SK-N-SH (cell line): ENCODE data around the gene CENPF. TPM values are rescaled to one million over a fixed set of nuclear protein-coding genes. Genes with fewer than 3 reads are reported as not detected.
"Not testable (repeated sequence)": the region's sequence is repeated elsewhere in the genome, so short reads cannot be mapped to it uniquely, and the experiment has no call there.

Source experiments
- CTCF ChIA-PET: fragments of 300-600, 350-600 bp; formaldehyde crosslinking; extraction: SDS; loops from one replicate; lab custom pipeline; 2021; lab: Yijun Ruan, JAX
- POLR2A ChIA-PET: fragments of 350-600 bp; sonication (Branson Sonifier 250); formaldehyde crosslinking; extraction: SDS; loops from one replicate; lab custom pipeline; 2020; ENCODE audit warnings: antibody characterized with exemption, inconsistent platforms; lab: Yijun Ruan, JAX
- DNase-seq: peaks from one replicate; pipeline ENCODE4 v3.0.0; 2012
- H2AFZ ChIP-seq: fragments of 200-600 bp; sonication (generic); 2 replicates; pipeline ENCODE4 v1.8.1; 2016; ENCODE audit warnings: antibody characterized with exemption, mild to moderate bottlenecking, low read depth
- H3F3A ChIP-seq: fragments of 200-600 bp; sonication (generic); replicated peaks from 2 replicates; pipeline ENCODE3; 2016; ENCODE audit warnings: antibody characterized with exemption, mild to moderate bottlenecking; ENCODE audit not compliant: insufficient read depth
- H3K27ac ChIP-seq, 2 experiments: fragments of 200-500 bp in 1 of 2; fragments of 200-600 bp in 1 of 2; sonication (Bioruptor generic) in 1 of 2; sonication (generic), shearing (Covaris generic) in 1 of 2; 2 replicates each; pipeline versions ENCODE4 v1.5.1 to v1.6.1; 2014 to 2016; ENCODE audit warnings: low read depth in 2 of 2, inconsistent platforms in 1 of 2, low read length in 1 of 2, mild to moderate bottlenecking in 1 of 2, mixed read lengths in 1 of 2
- H3K27me3 ChIP-seq: fragments of 200-600 bp; sonication (generic), shearing (Covaris generic); 2 replicates; pipeline ENCODE4 v1.6.1; 2016; ENCODE audit warnings: mixed run types; ENCODE audit not compliant: insufficient read depth
- H3K36me3 ChIP-seq, 2 experiments: fragments of 200-500 bp in 1 of 2; fragments of 200-600 bp in 1 of 2; sonication (Bioruptor generic) in 1 of 2; sonication (generic) in 1 of 2; replicated peaks in 1 of 2; 2 replicates each; pipeline versions ENCODE3 to v1.5.1; 2014 to 2016; ENCODE audit warnings: low read length in 1 of 2, mild to moderate bottlenecking in 1 of 2; ENCODE audit not compliant: insufficient read depth in 2 of 2, control insufficient read depth in 1 of 2
- H3K4me1 ChIP-seq, 2 experiments: fragments of 200-500 bp in 1 of 2; fragments of 200-600 bp in 1 of 2; sonication (Bioruptor generic) in 1 of 2; sonication (generic), shearing (Covaris generic) in 1 of 2; 2 replicates each; pipeline versions ENCODE4 v1.5.1 to v1.6.1; 2014 to 2016; ENCODE audit warnings: low read depth in 1 of 2, low read length in 1 of 2, mixed run types in 1 of 2; ENCODE audit not compliant: insufficient read depth in 2 of 2, control insufficient read depth in 1 of 2
- H3K4me2 ChIP-seq: fragments of 200-600 bp; sonication (generic), shearing (Covaris generic); 2 replicates; pipeline ENCODE4 v1.6.1; 2017; ENCODE audit warnings: mixed run types
- H3K4me3 ChIP-seq, 2 experiments: fragments of 200-500 bp in 1 of 2; fragments of 200-600 bp in 1 of 2; sonication (Bioruptor generic) in 1 of 2; sonication (generic), shearing (Covaris generic) in 1 of 2; 2 replicates each; pipeline versions ENCODE4 v1.5.1 to v1.8.1; 2014 to 2016; ENCODE audit warnings: low read depth in 2 of 2, inconsistent platforms in 1 of 2, low read length in 1 of 2, mild to moderate bottlenecking in 1 of 2, mixed read lengths in 1 of 2, moderate library complexity in 1 of 2
- H3K79me2 ChIP-seq: fragments of 200-600 bp; sonication (generic); 2 replicates; pipeline ENCODE4 v1.8.1; 2017; ENCODE audit warnings: mild to moderate bottlenecking; ENCODE audit not compliant: insufficient read depth
- H3K9ac ChIP-seq: fragments of 200-600 bp; sonication (generic); 2 replicates; pipeline ENCODE4 v1.6.1; 2017; ENCODE audit warnings: mixed run types
- H3K9me2 ChIP-seq: fragments of 200-600 bp; sonication (generic); 2 replicates; pipeline ENCODE4 v1.6.1; 2017; ENCODE audit warnings: mixed run types
- H3K9me3 ChIP-seq: fragments of 200-600 bp; sonication (generic); 2 replicates; pipeline ENCODE4 v1.6.1; 2017; ENCODE audit warnings: mixed run types, mild to moderate bottlenecking, moderate library complexity
- H4K20me1 ChIP-seq: fragments of 200-600 bp; sonication (generic); 2 replicates; pipeline ENCODE4 v1.6.1; 2017; ENCODE audit warnings: mild to moderate bottlenecking, mixed run types; ENCODE audit not compliant: insufficient read depth
- CHD2 ChIP-seq: fragments of 150-350 bp; IDR thresholded peaks from 2 replicates; pipeline ENCODE4 v1.6.1; 2018; ENCODE audit warnings: low read length; ENCODE audit not compliant: partially characterized antibody
- ELF1 ChIP-seq: IDR thresholded peaks from 2 replicates; pipeline ENCODE4 v1.4.0; 2012
- FOSL2 ChIP-seq: IDR thresholded peaks from 2 replicates; pipeline ENCODE4 v1.4.0; 2012; ENCODE audit warnings: low read depth, mild to moderate bottlenecking, moderate library complexity, borderline replicate concordance
- FOXJ3 ChIP-seq: sonication (generic); formaldehyde crosslinking; IDR thresholded peaks from 2 replicates; pipeline ENCODE4 v1.5.1; 2020; ENCODE audit warnings: mild to moderate bottlenecking, missing genetic modification reagents
- GABPA ChIP-seq: IDR thresholded peaks from 2 replicates; pipeline ENCODE4 v1.4.0; 2012; ENCODE audit warnings: low read depth, mild to moderate bottlenecking
- POLR2AphosphoS5 ChIP-seq: IDR thresholded peaks from 2 replicates; pipeline ENCODE4 v1.6.1; 2012; ENCODE audit warnings: low read depth, low read length
- SIN3A ChIP-seq: IDR thresholded peaks from 2 replicates; pipeline ENCODE4 v1.6.1; 2012; ENCODE audit warnings: low read depth, mild to moderate bottlenecking, low read length, moderate library complexity, borderline replicate concordance
- SMC3 ChIP-seq: IDR thresholded peaks from 2 replicates; pipeline ENCODE4 v1.6.1; 2012; ENCODE audit warnings: low read depth, low read length, improper control_type of control experiment
- TCF12 ChIP-seq: IDR thresholded peaks from 2 replicates; pipeline ENCODE4 v1.4.0; 2012
- WGBS: methylation state at CpG from one replicate; pipeline ENCODE4 v1.1.6; 2017; ENCODE audit warnings: low lambda C conversion rate; 5-methylcytosine and 5-hydroxymethylcytosine counted together
- polyA plus RNA-seq, 3 experiments: library from polyadenylated mRNA; depleted of rRNA; stranded (reverse); fragments of >200 nt; gene quantifications; 2 replicates each; pipeline ENCODE4 v1.2.3, GENCODE V29; 2012
- TF ChIP-seq, protein P1 (sequence below): fragments of 200-600 bp; sonication (generic); IDR thresholded peaks from 2 replicates; pipeline ENCODE4 v1.6.1; 2017; ENCODE audit warnings: antibody characterized with exemption, mild to moderate bottlenecking, moderate library complexity
- TF ChIP-seq, protein P2 (sequence below): fragments of 150-350 bp; IDR thresholded peaks from 2 replicates; pipeline ENCODE4 v1.6.1; 2017; ENCODE audit warnings: antibody characterized with exemption, low read length, low read depth, borderline replicate concordance
- TF ChIP-seq, protein P3 (sequence below): IDR thresholded peaks from 2 replicates; pipeline ENCODE4 v1.4.0; 2012; ENCODE audit warnings: low read depth
- TF ChIP-seq, protein P4 (sequence below): IDR thresholded peaks from 2 replicates; pipeline ENCODE4; 2012

The CENPF gene
- polyA plus RNA-seq, 1 of the 3 experiments (the other 2 are of a cell fraction): 14.5 TPM

DNA sequence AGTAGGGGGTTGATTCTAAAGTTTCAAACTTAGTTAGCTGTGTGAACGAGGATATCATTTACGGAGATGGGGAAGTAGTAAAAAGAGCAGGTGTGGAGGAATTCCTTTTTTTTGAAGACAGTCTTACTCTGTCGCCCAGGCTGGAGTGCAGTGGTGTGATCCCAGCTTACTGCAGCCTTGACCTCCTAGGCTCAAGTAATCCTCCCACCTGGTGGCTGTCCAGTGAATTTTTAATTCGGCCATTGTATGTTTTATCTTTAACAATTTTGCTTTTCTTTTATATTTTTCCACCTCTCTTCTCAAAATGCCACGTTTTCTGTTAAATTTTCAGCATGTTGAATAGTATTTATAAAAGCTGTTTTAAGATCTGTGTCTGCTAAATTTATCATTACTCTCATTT, 12.3 kb upstream of the CENPF start:
- no peak overlapping the region for H3K27ac ChIP-seq
- H3K4me1 ChIP-seq: no peaks in the 10 kb centered on the region; a peak in 1 of 4 replicates
- no peak overlapping the region for H3K4me2 ChIP-seq
- POLR2A ChIA-PET: no interaction called here
- DNase-seq: no peak
- no peaks in the 10 kb centered on the region for H4K20me1 ChIP-seq
- CTCF ChIA-PET: interaction anchor here (1.1 to 18.6 kb wide), 3 partner anchors 249 to 330 kb away, joined by 3 to 323 read pairs (median 4); no protein-coding TSS in a partner anchor
- no peak overlapping the region for H3K4me3 ChIP-seq
- no peaks in the 10 kb centered on the region for H3K9me3 ChIP-seq
- WGBS: 85% methylated on average over 5 of the region's 5 CpGs
- TF ChIP-seq, protein P1, sequence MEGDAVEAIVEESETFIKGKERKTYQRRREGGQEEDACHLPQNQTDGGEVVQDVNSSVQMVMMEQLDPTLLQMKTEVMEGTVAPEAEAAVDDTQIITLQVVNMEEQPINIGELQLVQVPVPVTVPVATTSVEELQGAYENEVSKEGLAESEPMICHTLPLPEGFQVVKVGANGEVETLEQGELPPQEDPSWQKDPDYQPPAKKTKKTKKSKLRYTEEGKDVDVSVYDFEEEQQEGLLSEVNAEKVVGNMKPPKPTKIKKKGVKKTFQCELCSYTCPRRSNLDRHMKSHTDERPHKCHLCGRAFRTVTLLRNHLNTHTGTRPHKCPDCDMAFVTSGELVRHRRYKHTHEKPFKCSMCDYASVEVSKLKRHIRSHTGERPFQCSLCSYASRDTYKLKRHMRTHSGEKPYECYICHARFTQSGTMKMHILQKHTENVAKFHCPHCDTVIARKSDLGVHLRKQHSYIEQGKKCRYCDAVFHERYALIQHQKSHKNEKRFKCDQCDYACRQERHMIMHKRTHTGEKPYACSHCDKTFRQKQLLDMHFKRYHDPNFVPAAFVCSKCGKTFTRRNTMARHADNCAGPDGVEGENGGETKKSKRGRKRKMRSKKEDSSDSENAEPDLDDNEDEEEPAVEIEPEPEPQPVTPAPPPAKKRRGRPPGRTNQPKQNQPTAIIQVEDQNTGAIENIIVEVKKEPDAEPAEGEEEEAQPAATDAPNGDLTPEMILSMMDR: peak; percentile 29; the same call in 1 of the 2 replicates
- TF ChIP-seq POLR2AphosphoS5: no peak
- no peak for TF ChIP-seq ELF1
- H3K36me3 ChIP-seq: no peaks in the 10 kb centered on the region
- H3K9me2 ChIP-seq: no peaks in the 10 kb centered on the region
- H2AFZ ChIP-seq: no peak overlapping the region
- no peaks in the 10 kb centered on the region for H3K79me2 ChIP-seq
- no peaks in the 10 kb centered on the region for H3K27me3 ChIP-seq
- no peak overlapping the region for H3K9ac ChIP-seq
- H3F3A ChIP-seq: no peaks in the 10 kb centered on the region

DNA sequence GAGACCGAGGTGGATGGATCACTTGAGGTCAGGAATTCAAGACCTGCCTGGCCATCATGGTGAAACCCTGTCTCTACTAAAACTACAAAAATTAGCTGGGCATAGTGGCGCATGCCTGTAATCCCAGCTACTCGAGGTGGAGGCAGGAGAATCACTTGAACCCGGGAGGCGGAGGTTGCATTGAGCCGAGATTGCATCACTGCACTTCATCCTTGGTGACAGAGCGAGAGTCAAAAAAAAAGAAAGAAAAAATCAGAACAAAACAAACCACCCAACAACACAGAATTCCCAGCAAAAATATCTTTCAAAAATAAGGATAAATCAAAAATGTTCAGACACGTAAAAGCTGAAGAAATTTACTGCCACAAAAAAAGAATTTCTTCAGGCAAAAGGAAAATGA, 11.1 kb upstream of the CENPF start:
- H3F3A ChIP-seq, H3K4me3 ChIP-seq, H3K4me2 ChIP-seq, DNase-seq, H3K9ac ChIP-seq, H3K27me3 ChIP-seq, H4K20me1 ChIP-seq, H3K4me1 ChIP-seq, H3K27ac ChIP-seq, POLR2A ChIA-PET, H2AFZ ChIP-seq, H3K36me3 ChIP-seq, H3K9me2 ChIP-seq, H3K79me2 ChIP-seq, H3K9me3 ChIP-seq: not testable (repeated sequence)
- WGBS: 85% methylated on average over 8 of the region's 8 CpGs
- CTCF ChIA-PET: interaction anchor here (1.1 to 18.6 kb wide), 3 partner anchors 260 to 933 kb away, joined by 3 to 323 read pairs (median 3); no protein-coding TSS in a partner anchor

DNA sequence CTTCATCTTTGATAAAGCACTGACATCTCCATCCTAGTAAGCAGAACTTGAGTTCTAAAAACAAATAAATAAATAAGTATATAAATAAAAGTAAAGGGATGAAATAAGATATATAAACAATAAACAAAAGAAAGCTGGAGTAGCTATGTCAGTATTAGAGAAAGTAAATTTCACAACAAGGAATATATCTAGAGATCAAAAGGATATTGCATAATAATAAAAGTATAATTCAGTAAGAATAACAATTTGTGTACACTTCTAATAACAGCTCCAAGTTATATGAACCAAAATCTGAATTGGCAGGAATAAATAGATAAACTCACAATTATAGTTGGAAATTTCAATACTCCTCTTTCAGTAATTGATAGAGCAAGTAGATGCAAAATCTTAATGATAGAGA, 9.8 kb upstream of the CENPF start:
- ChIA-PET CTCF (interaction anchor here (1.0 to 18.6 kb wide), 7 partner anchors 9 to 932 kb away, joined by 3 to 323 read pairs (median 5); partner anchors contain the start of gene CENPF), POLR2A (no interaction called here)
- Histone ChIP-seq H4K20me1 (no peaks in the 10 kb centered on the region), H2AFZ (no peak overlapping the region), H3K36me3 (no peaks in the 10 kb centered on the region), H3K9me2 (no peaks in the 10 kb centered on the region), H3F3A (no peaks in the 10 kb centered on the region), H3K27me3 (no peaks in the 10 kb centered on the region), H3K4me1 (no peaks in the 10 kb centered on the region; a peak in 1 of 4 replicates), H3K9me3 (no peaks in the 10 kb centered on the region), H3K79me2 (no peaks in the 10 kb centered on the region), H3K4me3 (no peak overlapping the region), H3K4me2 (no peak overlapping the region), H3K27ac (no peak overlapping the region), H3K9ac (no peak overlapping the region)
- TF ChIP-seq FOXJ3 (CRISPR knock-in tag) (no peak), GABPA (no peak), CHD2 (no peak), SMC3 (no peak), TCF12 (no peak), FOSL2 (no peak), SIN3A (no peak)
- TF ChIP-seq, protein P2, sequence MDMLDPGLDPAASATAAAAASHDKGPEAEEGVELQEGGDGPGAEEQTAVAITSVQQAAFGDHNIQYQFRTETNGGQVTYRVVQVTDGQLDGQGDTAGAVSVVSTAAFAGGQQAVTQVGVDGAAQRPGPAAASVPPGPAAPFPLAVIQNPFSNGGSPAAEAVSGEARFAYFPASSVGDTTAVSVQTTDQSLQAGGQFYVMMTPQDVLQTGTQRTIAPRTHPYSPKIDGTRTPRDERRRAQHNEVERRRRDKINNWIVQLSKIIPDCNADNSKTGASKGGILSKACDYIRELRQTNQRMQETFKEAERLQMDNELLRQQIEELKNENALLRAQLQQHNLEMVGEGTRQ: no peak
- TF ChIP-seq, protein P3, sequence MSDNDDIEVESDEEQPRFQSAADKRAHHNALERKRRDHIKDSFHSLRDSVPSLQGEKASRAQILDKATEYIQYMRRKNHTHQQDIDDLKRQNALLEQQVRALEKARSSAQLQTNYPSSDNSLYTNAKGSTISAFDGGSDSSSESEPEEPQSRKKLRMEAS: no peak
- TF ChIP-seq, protein P1: no peak
- TF ChIP-seq, protein P4, sequence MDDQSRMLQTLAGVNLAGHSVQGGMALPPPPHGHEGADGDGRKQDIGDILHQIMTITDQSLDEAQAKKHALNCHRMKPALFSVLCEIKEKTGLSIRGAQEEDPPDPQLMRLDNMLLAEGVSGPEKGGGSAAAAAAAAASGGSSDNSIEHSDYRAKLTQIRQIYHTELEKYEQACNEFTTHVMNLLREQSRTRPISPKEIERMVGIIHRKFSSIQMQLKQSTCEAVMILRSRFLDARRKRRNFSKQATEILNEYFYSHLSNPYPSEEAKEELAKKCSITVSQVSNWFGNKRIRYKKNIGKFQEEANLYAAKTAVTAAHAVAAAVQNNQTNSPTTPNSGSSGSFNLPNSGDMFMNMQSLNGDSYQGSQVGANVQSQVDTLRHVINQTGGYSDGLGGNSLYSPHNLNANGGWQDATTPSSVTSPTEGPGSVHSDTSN: no peak
- DNase-seq: no peak
